Heart right ventricle (tissue), 16 donors: ENCODE results near the gene TRIP6. TPM values are rescaled to one million over a fixed set of nuclear protein-coding genes. Genes with fewer than 3 reads are reported as not detected.

Source experiments
- ATAC-seq, 8 donors: fragments of 200-7000 bp; cut with Tn5 transposase; one replicate each; pipeline ENCODE4 v1.9.1; 2020; ENCODE audit warnings: mild to moderate bottlenecking in 8 of 8, moderate library complexity in 8 of 8, moderate number of reproducible peaks in 1 of 8
- DNase-seq, 2 donors: peaks; one replicate each; pipeline ENCODE4 v3.0.0-alpha.2; 2020
- H3K27ac ChIP-seq, 10 donors: fragments of 200-600 bp; sonication (generic) in 2 of 10; one replicate each; pipeline versions ENCODE4 v1.5.0 to v1.8.0; 2020 to 2022; ENCODE audit warnings: mild to moderate bottlenecking in 3 of 10
- H3K27me3 ChIP-seq, 7 donors: fragments of 200-600 bp; one replicate each; pipeline ENCODE4 v1.8.0; 2021 to 2022; ENCODE audit warnings: mild to moderate bottlenecking in 2 of 7
- H3K36me3 ChIP-seq, 9 donors: fragments of 200-600 bp; sonication (generic) in 1 of 9; one replicate each; pipeline versions ENCODE4 v1.5.0 to v1.8.0; 2020 to 2022; ENCODE audit warnings: mild to moderate bottlenecking in 2 of 9
- H3K4me1 ChIP-seq, 9 donors: fragments of 200-600 bp; sonication (generic) in 1 of 9; one replicate each; pipeline versions ENCODE4 v1.5.0 to v1.8.0; 2020 to 2022; ENCODE audit warnings: mild to moderate bottlenecking in 4 of 9
- H3K4me3 ChIP-seq, 10 donors: fragments of 200-600 bp; sonication (generic) in 2 of 10; one replicate each; pipeline versions ENCODE4 v1.5.0 to v1.8.0; 2020 to 2022; ENCODE audit warnings: mild to moderate bottlenecking in 7 of 10, moderate library complexity in 2 of 10
- H3K9me3 ChIP-seq, 11 donors: fragments of 200-600 bp in 10 of 11; sonication (generic) in 2 of 11; one replicate each; pipeline versions ENCODE4 v1.5.0 to v1.8.0; 2013 to 2022; ENCODE audit warnings: mild to moderate bottlenecking in 2 of 11, control low read depth in 1 of 11, moderate library complexity in 1 of 11
- CTCF ChIP-seq, 9 donors: fragments of 200-600 bp; sonication (generic) in 2 of 9; IDR thresholded peaks; one replicate each; pipeline versions ENCODE4 v1.5.0 to v1.8.0; 2021 to 2022; ENCODE audit warnings: antibody characterized with exemption in 9 of 9, mild to moderate bottlenecking in 5 of 9, moderate library complexity in 1 of 9
- WGBS, 2 donors: extraction: QIAGEN DNeasy Blood & Tissue Kit; methylation state at CpG; one replicate each; pipeline ENCODE4 v1.1.7; 2013; ENCODE audit warnings: inconsistent platforms in 1 of 2; 5-methylcytosine and 5-hydroxymethylcytosine counted together
- intact Hi-C, 10 donors: fragments of 100-400 bp; cut with DNase I; formaldehyde crosslinking; loops; one replicate each; pipeline versions ENCODE4 v1.11.1 to v1.14.2; 2022
- polyA plus RNA-seq, 2 donors: library from polyadenylated mRNA; stranded (reverse); fragments of 200-250 nt; gene quantifications; one replicate each; pipeline ENCODE4 v1.2.3, GENCODE V29; 2013
- total RNA-seq, 10 donors: library from RNA; stranded (reverse); fragmentation: NEBNext Ultra II Directional in 3 of 10; extraction: Animal tissue kit (Norgen Biotek cat#: 25700) in 3 of 10; gene quantifications; one replicate each; pipeline versions ENCODE4 v1.2.1 to v1.2.4, GENCODE V29; 2021 to 2023
- donor health status: Arrhythmogenic right ventricular cardiomyopathy.
- donor health status: ischemic (EF 13 %, LVEDD 7.1; RV severe dilation, severe dysfunction).
- donor health status: healthy with polysubstance abuse.
- donor health status: DM: no; HTN: yes; CAD: no.
- donor health status: DM: no; HTN: no; CAD: no.
- donor health status: ischemic (EF 25% LVEDD 6.9; RV normal size, moderate dysfunction).
- donor health status: ischemic (EF 25% LVEDD 5.7; RV mildly dilated, moderate dysfunction).
- donor health status: healthy.
- donor health status: DM: yes; HTN: yes; CAD: no.
- donor health status: Ischemic cardiomyopathy.
- donor health status: ischemic (EF 35%, LVEDD 5.7; RV mildly dilated, moderate dysfunction).
- donor health status: nonischemic (EF 11% LVEDD 7.7; RV severe dilation, severe dysfunction).
- donor health status: DM: yes; HTN: yes; CAD: no.
- donor health status: PGD.
- donor health status: ischemic (EF 29% LVEDD 5.4; RV normal size, mild dysfunction).
- donor health status: nonischemic (EF 23%, LVEDD 6.1; RV moderate dilation, normal function).

Gene TRIP6
- total and polyA plus RNA-seq, 12 donors: 13.0 to 26.3 (median 17.7) TPM

- ATAC-seq: no peak
- peaks cover 0 to 25% (median 16%) of the 10 kb centered on the region in 9 donors for H3K4me1 ChIP-seq
- intact Hi-C loops: loop anchor here in 7 of 10 donors (5.0 to 10.0 kb wide), 6 partner anchors 68 to 385 kb away; partner anchors contain the start of gene MUC12 (in 1 of the 7)
- H3K36me3 ChIP-seq: no peaks in the 10 kb centered on the region
- no peak overlapping the region for H3K27ac ChIP-seq
- H3K4me3 ChIP-seq: no peak overlapping the region
- no peak for DNase-seq
- no peaks in the 10 kb centered on the region for H3K9me3 ChIP-seq
- no peak for TF ChIP-seq CTCF (IDR thresholded peaks at IDR 0.05)
- 94 to 96% methylated on average over 5 of the region's 5 CpGs for WGBS, 2 donors
- peaks cover 13 to 75% (median 58%) of the 10 kb centered on the region in 7 donors for H3K27me3 ChIP-seq
Measured at GRCh38 chr7:100899432-100899831, 32.2 kb downstream of the TRIP6 start.

- H3K36me3 ChIP-seq: no peaks in the 10 kb centered on the region
- H3K4me1 ChIP-seq: peaks cover 0 to 12% (median 4%) of the 10 kb centered on the region in 9 donors
- no peak for TF ChIP-seq CTCF (IDR thresholded peaks at IDR 0.05)
- H3K27ac ChIP-seq: no peak overlapping the region
- no peaks in the 10 kb centered on the region for H3K9me3 ChIP-seq
- no peak for DNase-seq
- intact Hi-C loops: loop anchor here in 2 of 10 donors (5.0 to 10.0 kb wide), 2 partner anchors 156 to 1356 kb away; no protein-coding TSS in a partner anchor
- ATAC-seq: no peak
- 76 to 78% methylated on average over 2 of the region's 2 CpGs for WGBS, 2 donors
- H3K27me3 ChIP-seq: peaks cover 4 to 59% (median 42%) of the 10 kb centered on the region in 7 donors
- no peak overlapping the region for H3K4me3 ChIP-seq
Measured at GRCh38 chr7:100900978-100901377, 33.8 kb downstream of the TRIP6 start.

- Histone ChIP-seq H3K4me1 (peaks cover 0 to 6% (median 0%) of the 10 kb centered on the region in 9 donors), H3K36me3 (no peaks in the 10 kb centered on the region), H3K27me3 (peaks cover 0 to 51% (median 35%) of the 10 kb centered on the region in 7 donors), H3K9me3 (peaks cover 0 to 8% (median 0%) of the 10 kb centered on the region in 11 donors), H3K4me3 (no peak overlapping the region), H3K27ac (no peak overlapping the region)
- no peak for DNase-seq
- no peak for TF ChIP-seq CTCF (IDR thresholded peaks at IDR 0.05)
- ATAC-seq: no peak
- intact Hi-C loops: loop anchor here in 2 of 10 donors (5.0 to 10.0 kb wide), 2 partner anchors 155 to 1357 kb away; no protein-coding TSS in a partner anchor
- 73 to 82% methylated on average over 5 of the region's 5 CpGs for WGBS, 2 donors
Measured at GRCh38 chr7:100901921-100902332, 34.7 kb downstream of the TRIP6 start.

- Histone ChIP-seq H3K27ac (no peak overlapping the region), H3K9me3 (peaks cover 0 to 10% (median 0%) of the 10 kb centered on the region in 11 donors), H3K4me3 (no peak overlapping the region), H3K4me1 (no peaks in the 10 kb centered on the region), H3K36me3 (no peaks in the 10 kb centered on the region), H3K27me3 (peaks cover 0 to 44% (median 30%) of the 10 kb centered on the region in 7 donors)
- intact Hi-C loops: loop anchor here in 2 of 10 donors (5.0 to 10.0 kb wide), 2 partner anchors 155 to 1358 kb away; no protein-coding TSS in a partner anchor
- 83 to 88% methylated on average over 7 of the region's 7 CpGs for WGBS, 2 donors
- ATAC-seq: no peak
- DNase-seq: no peak
- TF ChIP-seq CTCF (IDR thresholded peaks at IDR 0.05): no peak
Measured at GRCh38 chr7:100902638-100903037, 35.5 kb downstream of the TRIP6 start.
